Middle frontal gyrus (tissue), 1 donor: ENCODE data around the gene PTPRG.

ENCODE experiments used
- DNase-seq: peaks from one replicate; pipeline ENCODE4 v3.0.0-alpha.2; 2015; ENCODE audit warnings: low spot score; ENCODE audit errors: extremely low spot score

PTPRG gene

DNA sequence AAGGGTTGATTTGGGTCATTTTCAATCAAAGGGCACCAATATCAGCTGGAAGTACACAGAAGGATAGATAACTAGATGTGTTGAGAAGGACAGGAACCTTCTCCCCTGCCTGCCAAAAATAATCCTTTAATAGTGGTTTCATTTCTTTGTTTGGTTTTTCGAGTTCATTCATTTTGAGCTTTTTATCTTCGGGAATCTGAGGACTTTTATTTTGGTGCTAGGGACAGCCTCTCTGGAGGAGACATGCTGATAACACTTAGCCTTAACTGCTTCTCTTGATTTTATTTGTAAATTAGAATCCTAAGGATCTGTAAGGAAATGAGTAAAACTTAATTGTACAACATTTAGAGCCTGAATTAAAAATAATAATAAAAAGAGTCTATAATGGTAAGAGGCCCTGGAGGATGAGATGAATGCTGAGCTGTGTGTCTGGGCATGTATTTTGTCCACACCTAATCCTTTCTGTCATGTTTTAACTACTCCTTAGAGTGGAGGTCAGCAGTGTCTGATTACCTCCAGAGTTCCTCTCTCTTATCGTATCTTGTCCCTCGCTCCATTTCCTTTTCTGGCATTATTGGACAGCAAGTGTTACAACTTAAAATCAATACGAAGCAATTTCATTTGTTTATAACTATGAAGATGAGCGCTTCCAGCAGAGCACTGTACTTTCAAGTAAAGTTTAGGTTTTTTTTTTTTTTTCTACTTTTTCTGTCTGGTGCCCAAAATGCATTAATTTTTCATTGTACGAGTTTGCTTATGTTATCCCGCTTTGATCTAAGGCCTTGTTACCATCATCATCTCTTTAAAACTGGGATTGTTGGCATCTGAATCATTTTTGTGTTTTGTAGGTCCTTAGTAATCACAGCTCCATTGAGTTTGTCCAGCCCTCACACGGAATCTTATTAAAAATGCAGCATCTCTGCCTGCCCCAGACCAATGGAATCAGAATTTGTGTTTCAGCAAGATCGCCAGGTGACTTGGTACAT, 22.8 kb downstream of the PTPRG start:
- DNase-seq, result no peak

DNA sequence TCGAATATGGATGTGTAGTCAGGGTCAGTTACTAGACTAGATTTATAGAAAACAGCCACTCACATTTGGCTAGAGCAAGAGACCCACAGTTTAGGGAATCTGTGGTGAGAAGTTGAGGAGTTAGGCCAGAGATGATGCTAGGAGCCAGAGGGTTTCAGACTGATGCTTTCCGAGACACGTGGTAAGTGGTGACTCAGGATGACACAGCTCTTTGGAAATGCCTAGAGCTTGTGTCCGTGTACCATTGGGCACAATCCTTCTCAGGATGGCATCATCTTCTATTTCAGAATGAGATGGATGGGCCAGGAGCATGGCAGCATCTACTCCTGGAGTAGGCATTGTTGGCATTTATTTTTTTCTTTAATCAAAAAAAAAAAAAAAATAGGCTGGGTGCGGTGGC, 28.5 kb downstream of the PTPRG start:
- DNase-seq, result no peak

DNA sequence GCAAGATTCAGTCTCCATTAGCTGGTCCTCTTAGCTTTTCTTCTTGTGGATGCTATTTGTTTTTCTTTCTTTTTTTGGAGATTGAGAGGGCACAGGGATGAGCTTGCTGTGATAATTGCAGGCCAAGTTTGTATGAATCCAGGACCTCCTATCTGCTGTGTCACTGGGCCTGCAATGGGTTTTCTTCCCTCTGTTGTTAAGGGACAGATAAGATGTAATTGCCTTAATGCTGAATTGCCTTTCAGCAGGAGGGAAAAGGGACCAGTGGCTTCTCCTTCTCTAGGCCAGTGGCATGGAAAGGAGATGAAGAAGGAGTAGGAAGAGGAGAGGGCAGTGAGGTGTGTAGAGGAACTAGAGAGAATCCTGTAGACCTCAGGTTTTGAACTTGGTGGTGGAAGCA, 29.9 kb downstream of the PTPRG start:
- no peak for DNase-seq

DNA sequence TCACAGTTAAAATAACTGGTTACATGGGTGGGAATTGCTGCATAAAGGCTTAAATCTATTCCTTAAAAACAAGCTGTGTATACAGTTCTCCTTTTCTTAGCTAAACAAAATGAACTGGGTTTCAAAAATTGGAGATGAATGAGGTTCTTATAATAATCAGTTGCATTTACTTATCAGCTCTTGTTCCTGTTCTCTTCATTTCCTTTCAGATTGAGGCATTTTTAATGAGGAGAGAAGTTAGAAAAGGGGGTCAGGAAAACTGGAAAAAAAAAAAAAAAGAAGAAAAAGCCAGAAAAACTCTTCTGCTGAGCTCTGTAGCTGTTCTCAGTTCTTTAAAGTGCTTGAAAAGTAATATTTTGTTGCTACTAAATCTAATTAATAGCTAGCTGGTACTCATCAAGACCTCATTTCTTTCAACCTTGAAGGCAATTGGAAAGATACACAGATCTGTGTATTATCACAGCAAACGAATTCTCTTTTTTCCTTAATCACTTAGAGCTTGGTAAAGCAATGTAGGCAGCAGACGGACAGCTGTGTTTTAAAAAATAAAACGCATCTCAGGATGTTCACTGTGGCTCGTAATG, 32.2 kb downstream of the PTPRG start:
- no peak for DNase-seq

DNA sequence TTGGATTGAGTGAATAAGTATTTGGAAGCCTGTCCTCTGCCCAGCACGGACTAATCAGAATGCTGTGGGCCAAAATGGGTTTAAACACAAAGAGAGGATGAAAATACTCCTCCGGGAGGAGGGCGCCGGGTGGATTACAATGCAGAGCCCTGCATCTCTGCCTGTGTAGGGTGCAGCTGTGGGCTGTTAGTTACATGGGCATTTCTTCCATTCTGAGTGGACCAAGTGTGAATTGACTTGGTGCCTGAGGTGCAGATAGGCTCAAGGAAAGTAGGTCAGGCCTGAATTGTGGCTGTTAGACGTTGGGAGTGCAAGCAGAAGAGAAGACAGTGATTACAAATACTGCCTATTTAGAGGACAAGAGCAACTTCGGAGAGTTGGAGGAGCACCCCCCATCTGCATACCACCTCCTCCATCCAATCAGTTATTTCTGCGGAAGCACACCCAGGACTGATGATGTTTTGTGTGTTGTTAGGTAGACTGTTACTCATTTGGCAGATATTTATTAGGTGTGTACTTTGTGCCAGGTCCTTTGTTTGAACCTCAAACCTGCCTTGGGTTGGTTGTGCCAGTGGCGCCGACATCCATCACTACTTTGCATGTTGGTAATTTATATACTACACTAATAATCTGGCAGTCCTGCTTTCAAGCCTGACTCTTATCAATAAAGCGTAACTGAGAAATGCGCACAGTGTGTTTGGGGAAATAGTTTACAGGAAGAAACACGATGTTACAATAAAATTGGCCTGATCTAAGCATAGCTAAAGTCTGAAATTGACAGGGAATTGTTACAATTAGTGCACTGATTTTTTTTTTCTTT, 33.0 kb downstream of the PTPRG start:
- no peak for DNase-seq

DNA sequence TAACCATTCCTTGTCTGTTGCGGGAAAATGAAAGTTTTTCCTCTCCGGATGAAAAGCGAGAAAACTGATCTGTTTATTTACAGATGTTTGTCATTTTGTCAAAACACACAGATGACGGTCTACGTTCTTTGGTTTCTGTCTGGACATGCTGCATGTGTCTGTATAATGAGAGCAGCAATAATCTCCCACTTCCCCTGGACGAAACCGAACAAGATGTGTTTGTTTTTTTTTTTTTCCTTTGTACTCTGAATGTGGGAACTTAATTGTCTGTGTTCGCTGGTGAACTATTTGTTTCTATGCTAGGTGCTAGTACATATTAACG, 33.6 kb downstream of the PTPRG start:
- DNase-seq, result no peak

DNA sequence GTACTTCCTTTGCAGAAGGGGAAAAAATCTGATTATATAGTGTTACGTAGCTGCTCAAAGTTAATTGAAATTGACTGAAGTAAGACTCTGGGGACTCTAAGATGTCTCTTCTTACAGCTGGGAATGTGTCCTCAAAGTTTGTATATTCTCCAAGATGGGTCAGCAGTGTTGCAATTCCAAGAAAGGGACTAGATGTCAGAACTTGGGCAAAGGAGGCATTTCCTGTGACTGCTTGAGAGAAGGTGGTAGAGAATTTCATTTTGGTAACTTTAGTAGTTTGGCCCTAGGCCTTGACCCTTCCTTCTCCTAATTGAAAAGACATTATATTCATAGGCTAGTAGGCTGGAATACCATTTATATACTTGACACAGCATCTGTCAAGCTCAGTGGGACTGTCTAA, 33.9 kb downstream of the PTPRG start:
- no peak for DNase-seq

DNA sequence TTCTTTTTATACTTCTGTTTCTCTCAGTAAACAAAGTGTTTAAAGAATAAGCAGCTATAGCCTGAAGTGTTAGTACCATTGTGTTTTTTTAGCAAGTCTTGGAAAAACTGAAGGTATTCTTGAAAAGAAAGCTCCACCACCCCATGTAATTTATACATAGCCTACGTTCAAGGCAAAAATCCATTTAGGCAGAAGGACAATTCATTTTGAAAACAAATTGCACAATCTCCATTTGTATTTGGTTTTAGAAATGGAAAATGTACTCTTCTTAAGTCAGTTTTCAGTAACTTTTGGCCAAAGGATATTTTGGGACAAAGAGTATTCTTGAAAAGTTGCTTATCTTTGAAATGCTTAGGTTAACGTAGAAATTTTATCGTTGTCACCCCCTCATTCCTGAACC, 34.5 kb downstream of the PTPRG start:
- no peak for DNase-seq

DNA sequence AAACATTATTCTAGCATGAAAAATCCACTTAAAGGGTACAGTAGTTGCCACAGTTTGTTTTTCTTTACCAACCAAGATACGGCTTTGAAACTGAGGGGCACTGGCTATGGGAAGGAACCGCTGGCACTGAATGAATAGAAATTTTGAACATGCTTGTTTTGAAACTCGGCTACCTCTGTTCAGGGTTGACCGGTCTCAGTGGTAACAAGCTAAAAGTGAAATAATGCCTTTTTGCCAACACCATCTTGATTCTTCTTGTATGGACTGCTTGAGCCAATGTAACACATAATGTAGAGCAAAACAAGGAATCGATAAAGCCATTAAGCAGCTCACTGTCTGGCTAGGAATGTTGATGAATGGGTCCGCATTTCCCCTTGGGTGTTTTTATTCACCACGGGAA, 36.5 kb downstream of the PTPRG start:
- no peak for DNase-seq

DNA sequence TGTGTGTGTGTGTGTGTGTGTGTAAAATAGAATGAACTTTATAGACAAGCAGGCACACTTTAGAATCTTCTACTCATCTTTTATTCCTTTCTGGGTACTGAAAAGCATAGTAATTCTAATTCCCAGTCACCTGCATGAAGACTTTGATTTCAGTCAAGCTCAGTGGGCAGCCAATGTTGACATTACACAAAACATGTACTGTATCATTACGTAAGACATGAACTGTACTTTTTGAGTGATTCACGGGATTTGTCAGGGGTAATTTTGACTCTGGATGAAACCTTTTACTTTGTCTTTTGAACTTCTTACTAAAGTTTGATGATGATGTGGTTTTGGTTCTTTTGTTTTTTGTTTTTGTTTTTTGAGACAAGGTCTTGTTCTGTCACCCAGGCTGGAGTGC, 38.8 kb downstream of the PTPRG start:
- DNase-seq, result no peak

DNA sequence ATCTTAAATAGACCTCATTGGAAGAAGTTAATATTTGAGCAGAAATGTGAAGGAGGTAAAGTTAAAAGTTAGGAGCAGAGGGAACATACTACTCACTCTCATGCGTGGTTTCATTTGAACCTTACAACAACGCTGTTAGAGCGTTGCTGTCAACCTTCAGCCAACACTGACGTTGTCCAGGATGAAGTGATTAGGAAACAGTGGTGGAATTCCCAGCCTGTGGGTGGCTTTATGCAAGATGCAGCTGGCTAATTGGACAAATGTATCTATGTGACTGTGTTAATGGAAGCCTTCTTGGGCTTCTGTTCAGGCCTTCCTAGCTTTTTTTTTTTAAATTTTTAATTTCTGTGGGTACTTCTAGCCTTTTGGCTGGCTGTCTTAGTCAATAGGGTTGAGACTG, 40.5 kb downstream of the PTPRG start:
- DNase-seq, result no peak

DNA sequence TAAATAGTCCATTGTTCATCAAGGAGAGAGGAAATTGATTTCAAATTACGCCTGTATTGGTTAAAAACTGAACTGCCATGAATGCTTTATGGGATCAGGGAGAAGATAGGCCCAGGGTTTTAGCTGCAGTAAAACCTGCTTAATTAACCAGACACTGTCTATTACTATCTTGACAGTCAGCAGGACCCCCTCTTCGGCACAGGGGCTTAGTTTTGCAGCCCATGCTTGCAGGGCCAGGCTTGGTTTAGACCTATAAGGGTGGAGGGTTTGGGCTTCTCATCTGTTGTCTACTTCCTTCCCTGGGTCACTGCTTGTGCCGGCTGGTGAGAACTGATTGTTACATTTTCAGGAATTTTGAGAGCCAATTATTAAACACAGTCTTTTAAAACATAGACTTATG, 41.1 kb downstream of the PTPRG start:
- DNase-seq, result no peak

DNA sequence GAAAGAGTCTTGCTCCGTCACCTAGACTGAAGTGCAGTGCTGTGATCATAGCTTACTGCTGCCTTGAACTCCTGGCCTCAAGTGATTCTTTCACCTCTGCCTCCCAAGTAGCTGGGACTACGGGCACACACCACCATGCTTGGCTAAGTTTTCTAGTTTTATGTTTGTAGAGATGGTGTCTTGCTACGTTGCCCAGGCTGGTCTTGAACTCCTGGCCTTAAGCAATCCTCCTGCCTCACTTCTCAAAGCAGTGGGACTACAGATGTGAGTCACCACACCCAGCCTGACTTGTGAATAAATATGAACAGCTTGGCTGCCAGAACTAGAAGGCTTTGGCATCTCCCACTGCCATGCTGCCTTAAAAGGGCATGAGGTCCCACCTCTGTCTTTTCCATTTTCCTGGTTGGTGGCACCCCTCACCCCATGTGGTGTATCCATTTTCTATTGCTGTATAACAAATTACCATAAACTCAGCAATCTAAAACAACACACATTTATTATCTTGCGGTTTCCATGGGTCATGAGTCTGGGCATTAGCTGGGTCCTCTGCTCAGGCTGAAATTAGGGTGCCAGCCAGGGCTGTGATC, 44.3 kb downstream of the PTPRG start:
- DNase-seq, result no peak

DNA sequence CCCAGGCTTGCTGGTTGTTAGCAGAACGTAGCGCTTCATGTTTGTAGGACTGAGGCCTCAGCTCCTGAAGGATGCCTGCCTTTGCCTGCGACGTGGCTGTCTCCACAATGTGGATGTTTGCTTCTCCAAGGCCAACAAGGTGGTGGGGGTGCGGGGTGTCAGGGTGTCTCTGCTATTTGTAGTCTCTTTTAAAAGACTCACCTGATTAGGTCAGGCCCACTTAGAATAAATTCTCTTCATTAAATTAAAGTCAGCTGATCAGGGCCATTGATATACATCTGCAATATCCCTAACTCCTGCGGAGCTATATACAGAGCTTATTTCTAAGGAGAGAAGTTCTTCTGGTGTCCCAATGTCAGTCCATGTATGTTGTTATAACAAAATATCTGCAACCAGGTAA, 44.8 kb downstream of the PTPRG start:
- no peak for DNase-seq

DNA sequence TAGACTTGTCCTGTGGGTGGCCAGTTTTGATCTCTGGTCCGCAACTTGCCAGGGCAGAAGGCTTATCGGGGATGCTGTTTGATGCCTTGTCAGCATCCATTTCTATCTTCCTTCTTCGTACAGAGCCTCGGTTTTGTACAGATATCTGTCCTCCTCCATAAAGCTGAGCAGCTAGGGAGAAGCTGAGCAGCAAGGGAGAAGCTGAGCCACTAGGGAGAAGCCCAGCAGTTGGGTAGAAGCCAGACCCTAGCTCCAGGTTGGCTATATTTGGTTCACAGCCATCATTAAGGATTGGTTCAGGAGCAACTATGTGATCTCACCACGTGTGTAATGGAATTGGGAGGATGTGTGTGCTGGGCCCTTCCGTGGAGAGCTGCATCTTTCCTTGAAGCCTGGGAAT, 46.7 kb downstream of the PTPRG start:
- no peak for DNase-seq

DNA sequence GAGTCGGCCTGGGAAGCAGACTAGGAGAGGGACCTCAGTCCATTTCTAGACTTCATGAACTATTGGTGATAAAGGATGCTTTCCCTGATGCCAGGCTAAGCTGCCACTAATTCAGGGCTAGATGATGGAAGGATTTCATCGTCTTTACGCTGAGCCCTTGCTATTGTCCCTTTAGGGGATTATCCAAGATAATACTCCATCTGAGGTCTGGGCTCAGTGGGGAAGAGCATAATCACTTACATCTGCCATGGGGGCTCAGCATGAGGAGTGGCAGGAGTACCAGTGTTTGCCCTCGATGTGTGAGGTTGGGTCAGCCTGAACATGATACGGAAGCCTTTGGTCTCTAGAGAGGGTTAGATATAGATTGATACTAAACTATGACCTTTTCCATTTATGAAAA, 47.3 kb downstream of the PTPRG start:
- DNase-seq, result no peak

DNA sequence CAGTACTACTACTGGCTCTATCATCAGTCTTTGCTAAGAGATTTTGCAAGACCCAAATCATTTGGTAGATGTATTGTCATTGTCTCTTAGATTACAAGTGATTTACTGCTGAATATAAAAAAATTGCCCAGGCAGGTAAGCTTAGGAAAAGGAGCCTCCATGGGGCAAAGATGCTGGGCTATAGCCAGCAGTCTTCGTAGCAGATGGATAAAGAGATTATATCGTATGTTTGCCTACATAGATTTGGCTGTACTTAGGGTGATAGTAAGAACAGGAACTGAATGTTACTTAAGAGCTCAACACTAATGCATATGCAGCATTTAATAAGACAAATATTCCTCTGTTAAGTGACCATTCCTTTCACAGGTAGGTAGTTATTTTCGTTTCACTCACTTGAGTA, 48.9 kb downstream of the PTPRG start:
- DNase-seq, result no peak

DNA sequence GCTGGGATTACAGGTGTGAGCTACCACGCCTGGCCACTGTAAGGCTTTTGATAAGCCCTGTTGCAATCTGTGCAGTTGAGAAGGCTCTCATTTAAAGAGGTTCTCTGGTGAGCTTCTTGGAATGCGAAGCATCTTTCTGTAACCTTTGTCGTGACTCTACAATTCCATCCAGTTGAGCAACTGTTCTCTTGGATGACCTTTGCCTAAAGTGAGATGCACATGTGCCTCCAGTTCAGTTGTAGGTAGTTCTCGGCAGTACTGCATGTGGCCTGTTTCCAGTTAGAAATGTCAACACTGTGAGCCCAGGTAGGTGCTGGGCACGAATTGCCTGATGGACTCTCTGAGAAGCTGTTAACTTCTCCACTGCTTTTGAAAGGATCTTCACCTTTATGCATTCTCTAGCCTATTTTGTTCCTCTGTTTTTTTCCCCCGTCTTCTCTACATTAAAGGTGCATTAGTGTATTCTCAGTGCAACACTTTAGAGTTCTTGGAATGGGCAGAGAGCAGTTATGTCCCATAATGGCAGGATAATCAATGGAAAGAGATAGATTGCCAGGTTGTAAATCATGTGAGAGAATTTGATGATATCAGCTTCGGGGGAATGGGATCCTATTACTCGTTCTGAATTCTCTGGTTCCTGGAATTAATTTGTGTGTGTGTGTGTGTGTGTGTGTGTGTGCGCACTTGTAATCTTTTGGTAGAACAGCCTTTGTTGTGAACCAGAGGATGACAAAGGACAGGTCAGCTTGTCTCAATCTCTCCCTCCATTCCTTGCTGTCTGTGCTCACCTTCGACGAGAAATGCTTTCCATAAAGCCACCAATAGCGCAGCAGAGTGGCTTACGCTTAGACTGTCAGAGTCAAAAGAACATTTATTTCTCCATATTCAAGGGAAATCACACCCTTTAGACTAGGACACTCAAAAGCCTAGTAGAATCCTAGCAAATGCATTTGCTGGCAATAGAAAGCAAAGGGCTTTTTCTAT, 51.1 kb downstream of the PTPRG start:
- DNase-seq, result no peak

DNA sequence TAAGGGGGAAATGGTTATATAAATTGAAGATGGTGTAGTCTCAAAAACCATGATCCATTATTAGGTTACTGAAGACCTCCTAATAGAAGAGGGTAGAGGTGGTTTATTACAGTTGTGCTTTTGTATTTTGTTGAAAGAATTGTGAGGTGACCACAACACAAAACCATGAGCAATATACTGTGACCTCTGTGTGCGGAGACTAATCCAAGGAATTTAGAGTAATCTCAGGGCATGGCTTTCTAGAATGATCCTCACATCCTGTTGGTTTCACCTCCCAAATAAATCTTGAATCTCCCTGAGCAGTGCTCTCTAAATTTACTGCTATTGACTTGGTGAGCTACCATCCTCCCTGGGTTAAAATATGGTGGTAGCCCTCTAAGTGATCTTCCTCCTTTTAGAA, 52.3 kb downstream of the PTPRG start:
- DNase-seq, result no peak

DNA sequence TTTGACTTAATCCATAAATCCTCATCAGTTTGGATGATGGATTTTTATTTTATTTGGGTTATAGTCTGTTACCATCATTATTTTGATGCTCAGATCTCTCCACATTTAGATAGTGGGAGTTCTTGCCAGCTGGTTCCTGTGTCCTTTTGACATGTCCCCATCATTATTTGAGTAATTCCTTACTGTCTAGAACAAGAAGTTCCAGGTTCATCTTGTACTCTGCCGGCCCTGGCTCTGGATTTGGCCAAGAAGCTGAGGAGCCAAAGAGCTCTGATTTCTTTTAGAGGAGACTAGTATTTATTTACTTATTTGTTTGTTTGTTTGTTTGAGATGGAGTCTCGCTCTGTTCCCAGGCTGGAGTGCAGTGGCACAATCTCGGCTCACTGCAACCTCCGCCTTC, 54.3 kb downstream of the PTPRG start:
- no peak for DNase-seq

DNA sequence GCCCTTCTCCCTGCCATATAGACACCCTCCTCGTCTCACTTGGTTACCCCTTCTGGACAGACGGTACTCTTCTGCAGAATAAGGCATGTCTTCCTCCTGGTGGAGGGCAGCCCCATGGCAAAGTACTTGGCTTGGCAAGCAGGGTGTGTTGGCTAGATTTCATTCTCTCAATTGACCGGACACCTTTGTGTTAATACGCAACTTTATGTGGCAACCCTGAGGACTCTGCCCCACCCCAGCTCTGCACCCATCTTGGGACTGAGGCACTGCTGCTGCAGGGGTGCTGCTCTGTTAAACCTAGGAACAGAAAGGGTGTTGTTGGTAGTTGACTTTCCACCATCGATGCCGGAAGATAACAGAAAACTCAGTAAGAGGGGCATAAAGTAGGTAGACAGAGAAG, 55.2 kb downstream of the PTPRG start:
- no peak for DNase-seq
